H1 (cell line): ENCODE data around the gene WNT9A. TPM values are rescaled to one million over a fixed set of nuclear protein-coding genes. Genes with fewer than 3 reads are reported as not detected.

Experiments used
- CTCF ChIA-PET: fragments of 300-600 bp; sonication (Branson Sonifier 250); formaldehyde crosslinking; loops from one replicate; lab custom pipeline; 2021; ENCODE audit not compliant: partially characterized antibody; lab: Charles Lee
- POLR2A ChIA-PET: fragments of 300-600 bp; sonication (Branson Sonifier 250); formaldehyde crosslinking; loops from one replicate; lab custom pipeline; 2021; ENCODE audit warnings: inconsistent platforms; ENCODE audit not compliant: partially characterized antibody; lab: Charles Lee
- DNase-seq, 2 experiments: peaks; one replicate each; pipeline versions ENCODE4 v3.0.0 to v3.0.0-alpha.2; 2010 to 2022; ENCODE audit warnings: low spot score in 2 of 2, low read depth in 1 of 2, mixed read lengths in 1 of 2
- FAIRE-seq: peaks from 2 replicates; lab custom pipeline; 2011; peaks lifted over from hg19 to GRCh38; lab: Jason Lieb, UNC
- H2AFZ ChIP-seq: 2 replicates; pipeline ENCODE4 v1.8.1; 2012; ENCODE audit warnings: low read length, inconsistent platforms
- H2AK5ac ChIP-seq: 2 replicates; pipeline ENCODE4 v1.6.1; 2013; ENCODE audit warnings: low read depth, low read length
- H2BK120ac ChIP-seq: replicated peaks from 2 replicates; pipeline ENCODE3; 2013; ENCODE audit warnings: low read depth, low read length, inconsistent platforms
- H2BK12ac ChIP-seq: 2 replicates; pipeline ENCODE4 v1.6.1; 2013; ENCODE audit warnings: low read depth, low read length
- H2BK15ac ChIP-seq: 2 replicates; pipeline ENCODE4 v1.6.1; 2013; ENCODE audit warnings: low read length
- H2BK20ac ChIP-seq: 2 replicates; pipeline ENCODE4 v1.6.1; 2013; ENCODE audit warnings: low read length
- H2BK5ac ChIP-seq: 2 replicates; pipeline ENCODE4 v1.6.1; 2013; ENCODE audit warnings: low read depth, low read length
- H3K14ac ChIP-seq: 2 replicates; pipeline ENCODE4 v1.6.1; 2013; ENCODE audit warnings: inconsistent platforms; ENCODE audit not compliant: insufficient read length
- H3K18ac ChIP-seq: 2 replicates; pipeline ENCODE4 v1.6.1; 2013; ENCODE audit warnings: low read length; ENCODE audit errors: extremely low read depth
- H3K23ac ChIP-seq: 2 replicates; pipeline ENCODE4 v1.6.1; 2013; ENCODE audit warnings: inconsistent platforms; ENCODE audit not compliant: insufficient read length
- H3K23me2 ChIP-seq: 2 replicates; pipeline ENCODE4 v1.6.1; 2013; ENCODE audit warnings: low read depth, low read length
- H3K27ac ChIP-seq: 2 replicates; pipeline ENCODE4 v1.6.1; 2011; ENCODE audit warnings: low read depth, low read length, inconsistent platforms
- H3K27me3 ChIP-seq, 4 experiments: replicated peaks in 1 of 4; 1 replicate in 1 of 4; 2 replicates in 3 of 4; pipeline versions ENCODE4 v1.6.1 to v1.8.1; 2011 to 2013; ENCODE audit warnings: low read length in 3 of 4, mild to moderate bottlenecking in 3 of 4, inconsistent platforms in 2 of 4, mixed read lengths in 2 of 4, moderate library complexity in 1 of 4; ENCODE audit not compliant: control insufficient read depth in 3 of 4, insufficient read depth in 3 of 4; ENCODE audit errors: extremely low read depth in 1 of 4
- H3K36me3 ChIP-seq, 4 experiments: 2 replicates each; pipeline versions ENCODE4 v1.6.1 to v1.8.1; 2011 to 2013; ENCODE audit warnings: mild to moderate bottlenecking in 4 of 4, low read length in 3 of 4, moderate library complexity in 2 of 4, control low read depth in 1 of 4, inconsistent platforms in 1 of 4; ENCODE audit not compliant: insufficient read depth in 4 of 4, control insufficient read depth in 2 of 4
- H3K4ac ChIP-seq: replicated peaks from 2 replicates; pipeline ENCODE3; 2013; ENCODE audit warnings: low read length, low read depth, mixed read lengths, inconsistent platforms; ENCODE audit not compliant: insufficient read length
- H3K4me1 ChIP-seq, 4 experiments: replicated peaks in 1 of 4; 1 replicate in 1 of 4; 2 replicates in 3 of 4; pipeline versions ENCODE4 v1.6.1 to v1.8.1; 2011 to 2013; ENCODE audit warnings: low read length in 3 of 4, inconsistent platforms in 2 of 4, mixed read lengths in 1 of 4; ENCODE audit not compliant: insufficient read depth in 4 of 4, control insufficient read depth in 3 of 4
- H3K4me2 ChIP-seq, 2 experiments: 2 replicates each; pipeline versions ENCODE4 v1.6.1 to v1.8.1; 2011 to 2013; ENCODE audit warnings: low read depth in 2 of 2, low read length in 2 of 2, control low read depth in 1 of 2, inconsistent platforms in 1 of 2, mild to moderate bottlenecking in 1 of 2; ENCODE audit not compliant: insufficient read depth in 1 of 2
- H3K4me3 ChIP-seq, 4 experiments: fragments of 200-600, 300-600 bp in 1 of 4; sonication (generic), shearing (Covaris generic), sonication (Bioruptor Twin) in 1 of 4; 2 replicates each; pipeline versions ENCODE4 v1.5.1 to v1.8.1; 2011 to 2016; ENCODE audit warnings: low read length in 4 of 4, low read depth in 3 of 4, control low read depth in 2 of 4, inconsistent platforms in 2 of 4, mild to moderate bottlenecking in 2 of 4, mixed read lengths in 1 of 4, moderate library complexity in 1 of 4; ENCODE audit not compliant: insufficient read depth in 2 of 4; ENCODE audit errors: extremely low read depth in 1 of 4
- H3K56ac ChIP-seq: replicated peaks from 2 replicates; pipeline ENCODE3; 2013; ENCODE audit warnings: low read depth, mild to moderate bottlenecking, mixed read lengths, low read length, inconsistent platforms; ENCODE audit not compliant: insufficient read length
- H3K79me1 ChIP-seq: 2 replicates; pipeline ENCODE4 v1.6.1; 2013; ENCODE audit warnings: low read depth, low read length, control low read depth
- H3K79me2 ChIP-seq, 2 experiments: 2 replicates each; pipeline versions ENCODE4 v1.6.1 to v1.8.1; 2012 to 2013; ENCODE audit warnings: low read length in 2 of 2, mild to moderate bottlenecking in 2 of 2, inconsistent platforms in 1 of 2; ENCODE audit not compliant: insufficient read depth in 2 of 2, control insufficient read depth in 1 of 2
- H3K9ac ChIP-seq, 4 experiments: replicated peaks in 1 of 4; 1 replicate in 1 of 4; 2 replicates in 3 of 4; pipeline versions ENCODE4 v1.6.1 to v1.8.1; 2011 to 2013; ENCODE audit warnings: low read depth in 3 of 4, low read length in 3 of 4, control low read depth in 2 of 4, mild to moderate bottlenecking in 2 of 4, moderate library complexity in 2 of 4, inconsistent platforms in 1 of 4; ENCODE audit errors: extremely low read depth in 1 of 4
- H3K9me3 ChIP-seq, 2 experiments: 2 replicates each; pipeline versions ENCODE4 v1.6.1 to v1.8.1; 2012 to 2013; ENCODE audit warnings: mild to moderate bottlenecking in 2 of 2, moderate library complexity in 2 of 2, control low read depth in 1 of 2, inconsistent platforms in 1 of 2, low read depth in 1 of 2, low read length in 1 of 2, mixed read lengths in 1 of 2; ENCODE audit not compliant: insufficient read depth in 2 of 2
- H4K20me1 ChIP-seq, 2 experiments: replicated peaks in 1 of 2; 2 replicates each; pipeline versions ENCODE3 to v1.8.1; 2011 to 2013; ENCODE audit warnings: inconsistent platforms in 2 of 2, low read length in 2 of 2, mild to moderate bottlenecking in 1 of 2; ENCODE audit not compliant: insufficient read depth in 2 of 2, control insufficient read depth in 1 of 2
- H4K5ac ChIP-seq: 2 replicates; pipeline ENCODE4 v1.6.1; 2013; ENCODE audit warnings: low read length, low read depth, mixed read lengths, inconsistent platforms; ENCODE audit not compliant: insufficient read length
- H4K8ac ChIP-seq: 2 replicates; pipeline ENCODE4 v1.8.0; 2013; ENCODE audit warnings: mild to moderate bottlenecking, moderate library complexity, low read length, inconsistent platforms; ENCODE audit not compliant: insufficient read depth; ENCODE audit errors: extremely low read depth
- H4K91ac ChIP-seq: replicated peaks from 2 replicates; pipeline ENCODE3; 2013; ENCODE audit warnings: low read length, mixed read lengths, inconsistent platforms; ENCODE audit not compliant: insufficient read length
- CEBPB ChIP-seq: IDR thresholded peaks from 2 replicates; pipeline ENCODE4 v1.6.1; 2012; ENCODE audit warnings: low read depth, low read length
- CHD2 ChIP-seq: IDR thresholded peaks from 2 replicates; pipeline ENCODE4 v1.6.1; 2012; ENCODE audit warnings: low read length, improper control_type of control experiment
- RFX5 ChIP-seq: IDR thresholded peaks from 2 replicates; pipeline ENCODE4 v1.6.1; 2011; ENCODE audit warnings: low read depth, low read length, improper control_type of control experiment, borderline replicate concordance
- SIRT6 ChIP-seq: IDR thresholded peaks from one replicate; pipeline ENCODE4 v1.7.1; 2012; ENCODE audit warnings: low read length, inconsistent platforms
- SP1 ChIP-seq: IDR thresholded peaks from 2 replicates; pipeline ENCODE4 v1.6.1; 2011; ENCODE audit warnings: low read depth, low read length
- WGBS, 2 experiments: shearing (Covaris generic) in 1 of 2; methylation state at CpG; one replicate each; pipeline versions ENCODE4 v1.1.6 to v1.1.7; 2013 to 2015; ENCODE audit warnings: low lambda C conversion rate in 2 of 2, mixed read lengths in 2 of 2, inconsistent platforms in 1 of 2, low coverage in 1 of 2, missing lambda C conversion rate in 1 of 2; ENCODE audit not compliant: insufficient replicate concordance in 2 of 2, insufficient coverage in 1 of 2, insufficient read length in 1 of 2; ENCODE audit errors: extremely low coverage in 1 of 2, missing lambda C conversion rate in 1 of 2; 5-methylcytosine and 5-hydroxymethylcytosine counted together
- polyA plus RNA-seq, 7 experiments: library from polyadenylated mRNA; depleted of rRNA in 3 of 7; stranded (reverse) in 5 of 7; unstranded in 2 of 7; fragments of >200 nt in 5 of 7; fragments of 200-250 nt in 2 of 7; gene quantifications; 1 replicate in 5 of 7; 2 replicates in 1 of 7; 4 replicates in 1 of 7; pipeline versions ENCODE4 v1.2.1 to v1.2.3, GENCODE V29; 2011 to 2013; ENCODE audit warnings: missing spikeins in 2 of 7, mixed read lengths in 2 of 7
- total RNA-seq: library from RNA; stranded (reverse); fragmentation: NEBNext Ultra II Directional; extraction: Animal tissue kit (Norgen Biotek cat#: 25700); gene quantifications from 2 replicates; pipeline ENCODE4 v1.2.1, GENCODE V29; 2021

Gene WNT9A
- total and polyA plus RNA-seq, 2 of the 8 experiments (the other 6 are each of a cell fraction or from before 2014, with no cell fraction given) = 1.1 to 1.5 TPM

GRCh38 chr1:227913396-227913763, 34.4 kb downstream of the WNT9A start:
- TF ChIP-seq RFX5 (no peak), SIRT6 (no peak), SP1 (no peak), CHD2 (no peak), CEBPB (no peak)
- Histone ChIP-seq H3K18ac (peak overlapping the region; percentile 32), H3K23ac (no peak overlapping the region), H3K9me3 (no peaks in the 10 kb centered on the region), H2AFZ (no peak overlapping the region), H2BK120ac (no peak overlapping the region), H4K5ac (no peak overlapping the region), H3K27me3 (no peaks in the 10 kb centered on the region; a peak in 3 of 7 replicates), H2BK15ac (0 out of 2 replicates have a peak overlapping the region, but pooled peaks have one; percentile 72), H2BK20ac (peak overlapping the region; percentile 61; the same call in 1 of the 2 replicates), H3K4me1 (peaks cover 8 to 35% (median 20%) of the 10 kb centered on the region in 4 experiments), H2BK12ac (0 out of 2 replicates have a peak overlapping the region, but pooled peaks have one; percentile 68), H2AK5ac (peak overlapping the region; percentile 42; the same call in 1 of the 2 replicates), H4K8ac (no peak overlapping the region), H3K56ac (no peak overlapping the region), H3K23me2 (peaks cover 5% of the 10 kb centered on the region), H3K14ac (no peak overlapping the region), H4K91ac (no peak overlapping the region), H3K9ac (no peak overlapping the region), H4K20me1 (no peaks in the 10 kb centered on the region), H2BK5ac (peak overlapping the region; percentile 52; the same call in 1 of the 2 replicates), H3K4me2 (peak overlapping the region in 1 of 2 experiments; percentile 11; a peak in 1 of 4 replicates), H3K36me3 (no peaks in the 10 kb centered on the region; a peak in 1 of 8 replicates), H3K27ac (no peak overlapping the region), H3K79me1 (no peaks in the 10 kb centered on the region; the same call in 1 of the 2 replicates), H3K79me2 (no peaks in the 10 kb centered on the region; a peak in 1 of 4 replicates), H3K4ac (no peak overlapping the region), H3K4me3 (no peak overlapping the region)
- ChIA-PET CTCF (interaction anchor here (0.8 to 2.2 kb wide), 6 partner anchors 12 to 183 kb away, joined by 3 to 8 read pairs (median 6); no protein-coding TSS in a partner anchor), POLR2A (interaction anchor here (1.0 to 1.3 kb wide), 4 partner anchors 8 to 14 kb away, joined by 3 to 4 read pairs (median 3); no protein-coding TSS in a partner anchor)
- DNase-seq (no peak), FAIRE-seq (no peak)
- 67% methylated on average over 5 of the region's 5 CpGs; no CpG with 5 or more reads in 1 of the 2 experiments for WGBS, 2 experiments
